AG04449 (cell line): Measurements from ENCODE around the gene NDUFAF7.
"Not testable (repeated sequence)": the region's sequence is repeated elsewhere in the genome, so short reads cannot be mapped to it uniquely, and the experiment has no call there.

Experiments used
- CTCF ChIA-PET: fragments of 350-600 bp; formaldehyde crosslinking; extraction: SDS; loops from one replicate; lab custom pipeline; 2021; ENCODE audit warnings: antibody characterized with exemption; lab: Yijun Ruan, JAX
- POLR2A ChIA-PET: fragments of 400-600, 350-600 bp; formaldehyde crosslinking; extraction: SDS; loops from one replicate; lab custom pipeline; 2020; ENCODE audit warnings: antibody characterized with exemption, inconsistent platforms; lab: Yijun Ruan, JAX
- DNase-seq: peaks from one replicate; pipeline ENCODE4 v3.0.0-alpha.2; 2010; ENCODE audit warnings: low read depth, low spot score
- H3K4me3 ChIP-seq: 2 replicates; pipeline ENCODE4 v1.5.1; 2011; ENCODE audit warnings: low read depth, mild to moderate bottlenecking, control low read depth, low read length
- TF ChIP-seq, protein P1 (sequence below): IDR thresholded peaks from one replicate; pipeline ENCODE4 v1.5.1; 2011; ENCODE audit warnings: mild to moderate bottlenecking, moderate library complexity, low read length, control low read depth, inconsistent platforms; ENCODE audit not compliant: insufficient read depth; ENCODE audit errors: missing control alignments

NDUFAF7 gene

DNA sequence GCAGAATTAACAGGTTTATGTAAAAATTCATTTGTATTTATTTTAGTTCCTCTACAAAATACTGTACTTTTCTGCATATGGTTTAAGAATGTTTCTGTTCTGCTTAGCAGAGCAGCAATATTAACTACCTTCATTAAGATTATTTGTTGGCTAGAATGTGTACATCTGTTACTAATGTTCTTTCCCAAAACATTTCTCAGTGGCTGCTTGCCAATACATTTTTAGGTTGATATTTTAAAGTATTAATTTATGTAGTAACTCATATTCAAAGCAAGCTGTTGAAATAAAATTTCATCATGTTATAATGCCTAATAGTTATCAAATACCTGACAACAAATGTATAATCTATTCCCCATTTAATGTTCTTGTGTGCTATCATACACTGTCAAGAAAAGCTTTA, 52.9 kb downstream of the NDUFAF7 start:
- TF ChIP-seq, protein P1, sequence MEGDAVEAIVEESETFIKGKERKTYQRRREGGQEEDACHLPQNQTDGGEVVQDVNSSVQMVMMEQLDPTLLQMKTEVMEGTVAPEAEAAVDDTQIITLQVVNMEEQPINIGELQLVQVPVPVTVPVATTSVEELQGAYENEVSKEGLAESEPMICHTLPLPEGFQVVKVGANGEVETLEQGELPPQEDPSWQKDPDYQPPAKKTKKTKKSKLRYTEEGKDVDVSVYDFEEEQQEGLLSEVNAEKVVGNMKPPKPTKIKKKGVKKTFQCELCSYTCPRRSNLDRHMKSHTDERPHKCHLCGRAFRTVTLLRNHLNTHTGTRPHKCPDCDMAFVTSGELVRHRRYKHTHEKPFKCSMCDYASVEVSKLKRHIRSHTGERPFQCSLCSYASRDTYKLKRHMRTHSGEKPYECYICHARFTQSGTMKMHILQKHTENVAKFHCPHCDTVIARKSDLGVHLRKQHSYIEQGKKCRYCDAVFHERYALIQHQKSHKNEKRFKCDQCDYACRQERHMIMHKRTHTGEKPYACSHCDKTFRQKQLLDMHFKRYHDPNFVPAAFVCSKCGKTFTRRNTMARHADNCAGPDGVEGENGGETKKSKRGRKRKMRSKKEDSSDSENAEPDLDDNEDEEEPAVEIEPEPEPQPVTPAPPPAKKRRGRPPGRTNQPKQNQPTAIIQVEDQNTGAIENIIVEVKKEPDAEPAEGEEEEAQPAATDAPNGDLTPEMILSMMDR = no peak
- H3K4me3 ChIP-seq = no peak overlapping the region
- CTCF ChIA-PET = interaction anchor here (0.6 kb wide), 1 partner anchor 48 kb away, joined by 3 read pairs; no protein-coding TSS in a partner anchor
- POLR2A ChIA-PET = interaction anchor here (1.1 kb wide), 1 partner anchor 49 kb away, joined by 3 read pairs; no protein-coding TSS in a partner anchor
- no peak for DNase-seq

DNA sequence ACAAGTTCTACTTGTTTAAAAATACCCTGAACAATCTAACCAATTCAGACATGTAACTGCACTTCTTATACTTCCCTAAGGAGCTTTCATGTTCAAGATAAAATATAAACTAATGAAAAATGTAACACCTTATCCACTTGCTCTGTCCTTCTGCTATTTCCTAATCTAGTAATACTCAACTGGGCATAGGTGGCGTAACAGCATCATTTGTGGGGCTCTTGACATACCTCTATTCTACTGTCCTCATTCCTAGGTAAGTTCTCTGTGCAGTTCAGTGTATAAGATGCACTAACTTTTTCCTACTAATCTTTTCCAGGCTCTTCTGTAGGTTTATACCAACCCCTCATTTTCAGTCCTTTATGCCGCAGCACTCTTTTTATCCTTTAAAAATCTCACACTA, 56.5 kb downstream of the NDUFAF7 start:
- ChIA-PET POLR2A (no interaction called here), CTCF (no interaction called here)
- H3K4me3 ChIP-seq = no peak overlapping the region
- no peak for DNase-seq
- TF ChIP-seq, protein P1 = no peak

DNA sequence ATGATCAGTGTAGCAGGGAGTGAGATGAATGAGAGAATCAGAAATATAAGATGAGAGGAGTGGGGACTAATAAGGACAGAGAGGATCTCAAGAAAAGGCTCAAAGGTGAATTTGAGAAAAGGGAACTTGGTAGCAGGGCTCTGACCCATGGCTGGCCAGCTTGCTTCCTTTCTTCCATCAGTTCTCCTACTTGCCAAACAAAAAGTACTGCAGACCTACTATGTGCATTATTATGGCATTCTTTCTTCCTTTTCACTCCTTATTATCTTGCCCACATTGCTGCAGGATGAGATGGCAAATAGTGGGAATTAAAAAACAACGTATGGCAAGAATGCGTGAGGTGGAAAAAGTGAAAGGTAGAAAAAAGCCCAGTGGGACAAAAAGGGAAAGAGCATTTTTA, 60.2 kb downstream of the NDUFAF7 start:
- ChIA-PET CTCF (interaction anchor here (1.1 kb wide), 1 partner anchor 39 kb away, joined by 3 read pairs; no protein-coding TSS in a partner anchor), POLR2A (no interaction called here)
- TF ChIP-seq, protein P1 = no peak
- H3K4me3 ChIP-seq = no peak overlapping the region
- no peak for DNase-seq

DNA sequence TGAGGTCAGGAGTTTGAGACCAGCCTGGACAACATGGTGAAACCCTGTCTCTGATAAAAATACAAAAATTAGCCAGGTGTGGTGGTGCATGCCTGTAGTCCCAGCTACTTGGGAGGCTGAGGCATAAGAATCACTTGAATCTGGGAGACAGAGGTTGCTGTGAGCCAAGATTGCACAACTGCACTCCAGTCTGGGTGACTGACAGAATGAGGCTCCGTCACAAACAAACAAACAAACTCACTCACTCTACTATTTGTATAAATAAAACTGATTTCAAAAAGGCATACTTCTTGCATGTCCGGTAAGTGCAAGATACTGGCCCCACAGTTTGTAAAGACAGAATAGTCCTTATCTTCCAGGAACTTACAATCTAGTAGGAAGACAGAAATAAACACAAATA, 63.4 kb downstream of the NDUFAF7 start:
- CTCF ChIA-PET = interaction anchor here (1.9 kb wide), 1 partner anchor 13 kb away, joined by 4 read pairs; no protein-coding TSS in a partner anchor
- POLR2A ChIA-PET, H3K4me3 ChIP-seq, DNase-seq: not testable (repeated sequence)

DNA sequence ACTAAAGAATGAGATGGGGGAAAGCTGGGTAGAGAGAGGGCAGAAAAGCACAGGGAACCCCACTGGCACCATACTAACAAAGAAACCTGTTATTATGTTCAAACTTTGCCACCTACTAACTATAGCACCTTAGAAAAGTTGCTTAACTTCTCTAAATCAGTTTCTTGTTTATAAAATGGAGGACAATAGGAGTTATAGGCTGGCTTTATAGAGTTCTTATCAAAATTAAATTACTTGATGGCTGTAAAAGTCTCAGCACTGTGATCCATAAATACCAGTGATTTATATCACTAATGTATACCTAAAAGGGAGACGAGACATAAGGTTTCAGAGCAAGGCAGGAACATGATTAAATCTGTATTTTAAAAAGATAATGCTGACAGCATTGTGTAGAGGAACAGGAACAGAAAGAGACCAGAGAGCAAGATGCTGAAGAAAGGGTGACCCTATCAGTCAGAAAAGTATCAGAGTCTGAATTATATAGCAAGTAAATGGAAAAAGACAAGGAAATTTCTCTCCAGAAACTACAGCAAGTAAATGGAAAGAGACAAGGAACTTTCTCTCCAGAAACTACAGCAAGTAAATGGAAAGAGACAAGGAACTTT, 64.1 kb downstream of the NDUFAF7 start:
- CTCF ChIA-PET = interaction anchor here (1.9 kb wide), 1 partner anchor 12 kb away, joined by 4 read pairs; no protein-coding TSS in a partner anchor
- no peak overlapping the region for H3K4me3 ChIP-seq
- POLR2A ChIA-PET = no interaction called here
- TF ChIP-seq, protein P1 = no peak
- no peak for DNase-seq

DNA sequence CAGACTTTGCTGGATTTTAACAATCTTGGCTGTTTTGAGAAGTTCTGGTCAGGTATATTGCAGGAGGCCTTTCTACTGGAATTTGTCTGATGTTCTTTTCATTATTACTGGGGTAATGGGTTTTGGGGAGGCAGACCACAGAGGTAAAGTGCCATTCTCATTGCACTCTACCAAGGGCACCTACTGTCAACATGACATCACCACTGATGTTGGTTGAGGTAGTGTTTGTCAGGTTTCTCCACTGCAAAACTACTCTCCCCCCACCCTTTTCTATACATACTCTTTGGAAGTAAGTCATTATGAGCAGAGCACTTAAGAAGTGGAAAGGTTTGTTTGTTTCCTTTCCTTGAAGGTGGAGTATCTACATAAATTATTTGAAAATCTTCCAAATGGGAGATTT, 66.2 kb downstream of the NDUFAF7 start:
- no peak for DNase-seq
- ChIA-PET POLR2A (no interaction called here), CTCF (no interaction called here)
- TF ChIP-seq, protein P1 = no peak
- no peak overlapping the region for H3K4me3 ChIP-seq
